NCI-H82 treated with DMSO at 0.1 percent for 48 hours (cell line): ENCODE results near the gene DRD2.
"Not testable (repeated sequence)": the region's sequence is repeated elsewhere in the genome, so short reads cannot be mapped to it uniquely, and the experiment has no call there.

Experiments
- DNase-seq: peaks from one replicate; lab custom pipeline; 2025; ENCODE audit not compliant: unreplicated experiment; lab: John Stamatoyannopoulos, UW

Gene DRD2

GRCh38 chr11:113475160-113475761, at the start of gene DRD2:
TSS of gene DRD2 (minus strand) at chr11:113475398. CDS start at chr11:113424651, 50,747 bp downstream.
- peak; percentile 51 for DNase-seq

DNA sequence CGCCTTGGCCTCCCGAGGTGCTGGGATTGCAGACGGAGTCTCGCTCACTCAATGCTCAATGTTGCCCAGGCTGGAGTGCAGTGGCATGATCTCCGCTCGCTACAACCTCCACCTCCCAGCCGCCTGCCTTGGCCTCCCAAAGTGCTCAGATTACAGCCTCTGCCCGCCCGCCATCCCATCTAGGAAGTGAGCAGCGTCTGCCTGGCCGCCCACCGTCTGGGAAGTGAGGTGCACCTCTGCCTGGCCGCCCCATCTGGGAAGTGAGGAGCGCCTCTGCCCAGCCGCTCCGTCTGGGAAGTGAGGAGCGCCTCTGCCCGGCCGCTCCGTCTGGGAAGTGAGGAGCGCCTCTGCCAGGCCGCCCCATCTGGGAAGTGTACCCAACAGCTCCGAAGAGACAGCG, 48.7 kb upstream of the DRD2 start:
- DNase-seq: not testable (repeated sequence)

- no peak for DNase-seq
Observed at GRCh38 chr11:113521737-113522517, 46.7 kb upstream of the DRD2 start.

DNA sequence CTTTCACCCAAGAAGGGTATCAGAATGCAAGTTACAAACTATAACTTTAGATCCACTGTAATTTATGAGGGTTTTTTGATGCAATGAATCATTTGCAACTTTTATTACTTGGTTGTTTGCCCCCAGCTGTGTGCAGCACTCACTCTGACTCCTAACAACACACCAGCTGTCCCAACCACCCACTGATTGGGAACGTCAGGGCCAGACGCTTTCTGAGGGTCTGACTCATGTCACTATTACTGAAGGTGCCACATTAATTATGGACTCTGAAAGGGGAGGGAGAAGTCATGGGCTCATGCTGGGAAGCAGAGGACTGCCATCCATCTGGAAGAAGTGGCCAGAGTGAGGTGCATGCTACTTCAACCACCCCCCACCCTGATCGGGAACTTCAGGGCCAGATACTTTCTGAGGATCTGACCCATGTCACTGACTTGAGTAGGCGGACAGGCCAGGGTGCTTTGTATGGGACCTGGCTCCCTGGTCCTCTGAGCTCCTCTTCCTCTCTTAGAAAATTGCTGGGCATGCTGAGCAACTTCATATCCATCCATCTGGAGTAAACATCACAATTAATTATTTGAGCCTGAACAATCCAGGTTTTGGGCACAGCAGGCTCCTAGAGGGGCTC, 44.9 kb upstream of the DRD2 start:
- no peak for DNase-seq

- DNase-seq: no peak
Observed at GRCh38 chr11:113518716-113519495, 43.7 kb upstream of the DRD2 start.

DNA sequence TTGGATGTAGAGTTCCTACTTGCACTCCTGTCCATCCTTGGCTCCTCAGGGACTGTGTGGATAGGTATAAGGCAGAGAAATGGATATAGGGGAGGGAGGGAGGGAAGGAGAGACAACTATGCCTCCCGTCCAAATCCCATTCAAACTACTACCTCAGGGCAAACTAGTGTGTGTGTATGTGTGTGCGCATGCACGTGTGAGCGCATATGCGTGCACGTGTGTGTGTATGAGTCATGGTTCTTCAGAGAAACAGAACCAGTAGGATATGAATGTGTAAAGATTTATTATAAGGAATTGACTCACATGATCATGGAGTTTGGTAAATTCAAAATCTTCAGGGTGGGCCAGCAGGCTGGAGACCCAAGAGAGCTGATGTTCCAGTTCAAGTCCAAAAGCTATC, 42.2 kb upstream of the DRD2 start:
- no peak for DNase-seq

DNA sequence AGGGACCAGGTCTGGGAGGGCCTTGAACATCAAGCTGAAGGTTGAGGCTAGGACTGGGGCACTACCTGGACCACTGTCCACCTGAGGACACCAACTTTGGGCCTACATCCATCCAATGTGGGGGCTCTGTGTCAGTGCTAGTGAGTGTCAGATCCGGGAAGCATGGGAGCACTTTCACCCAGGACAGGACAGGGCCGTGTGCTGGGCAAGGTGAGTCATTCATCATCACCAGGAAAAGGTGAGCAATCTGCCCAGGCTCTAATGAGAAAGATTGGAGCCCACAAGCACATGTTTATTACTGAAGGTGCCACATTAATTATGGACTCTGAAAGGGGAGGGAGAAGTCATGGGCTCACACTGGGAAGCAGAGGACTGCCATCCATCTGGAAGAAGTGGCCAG, 39.7 kb upstream of the DRD2 start:
- DNase-seq: no peak

DNA sequence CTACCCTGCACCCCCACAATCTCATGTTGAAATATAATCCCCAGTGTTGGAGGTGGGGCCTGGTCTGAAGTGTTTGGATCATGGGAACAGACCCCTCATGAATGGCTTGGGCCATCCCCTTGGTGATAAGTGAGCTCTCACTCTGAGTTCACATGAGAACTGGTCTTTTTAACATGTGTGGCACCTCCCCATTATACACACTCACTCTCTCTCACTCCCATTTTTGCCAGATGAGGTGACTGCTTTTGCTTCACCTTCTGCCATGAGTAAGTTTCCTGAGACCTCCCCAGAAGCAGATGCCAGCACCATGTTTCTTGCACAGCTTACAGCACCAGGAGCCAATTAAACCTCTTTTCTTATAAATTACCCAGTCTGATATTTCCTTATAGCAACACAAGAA, 32.1 kb upstream of the DRD2 start:
- no peak for DNase-seq

DNA sequence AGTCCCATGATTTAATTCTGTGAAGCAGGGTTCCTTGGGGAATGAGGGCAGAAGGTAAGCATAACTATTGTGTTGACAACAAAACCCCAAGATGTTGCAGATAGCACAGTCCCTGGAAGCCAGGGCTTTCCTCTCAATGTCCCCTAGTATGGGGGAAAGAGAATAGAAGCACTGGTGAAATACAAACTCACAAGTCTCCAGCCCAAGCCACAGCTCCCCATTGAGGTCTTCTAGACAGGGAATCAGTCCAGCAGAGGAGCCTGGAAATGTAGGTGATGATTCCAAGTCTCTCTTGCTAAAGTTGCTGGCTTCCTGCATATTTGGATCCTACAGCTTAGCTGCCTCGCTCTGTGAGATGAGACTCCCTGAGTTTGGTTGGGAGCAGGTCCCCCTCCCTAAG, 31.7 kb upstream of the DRD2 start:
- DNase-seq: no peak

DNA sequence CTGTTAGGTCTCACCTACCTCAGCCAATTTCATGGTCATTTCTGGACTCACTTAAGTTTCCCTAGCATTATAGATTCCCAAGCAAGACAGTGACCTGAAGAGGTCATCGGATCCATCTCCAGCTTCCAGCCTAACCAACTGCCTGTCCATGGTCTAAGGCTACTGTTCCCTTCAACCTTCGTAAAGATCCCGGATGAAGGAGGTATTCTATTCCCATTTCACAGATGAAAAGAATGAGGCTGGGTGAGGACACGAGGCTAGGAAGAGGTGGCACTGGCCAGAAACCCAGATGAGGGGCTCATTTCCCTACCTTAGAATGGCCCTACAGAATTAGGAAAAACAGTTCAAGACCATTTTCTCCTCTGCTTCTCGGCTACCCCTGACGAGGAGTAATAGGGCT, 31.3 kb upstream of the DRD2 start:
- DNase-seq: no peak

DNA sequence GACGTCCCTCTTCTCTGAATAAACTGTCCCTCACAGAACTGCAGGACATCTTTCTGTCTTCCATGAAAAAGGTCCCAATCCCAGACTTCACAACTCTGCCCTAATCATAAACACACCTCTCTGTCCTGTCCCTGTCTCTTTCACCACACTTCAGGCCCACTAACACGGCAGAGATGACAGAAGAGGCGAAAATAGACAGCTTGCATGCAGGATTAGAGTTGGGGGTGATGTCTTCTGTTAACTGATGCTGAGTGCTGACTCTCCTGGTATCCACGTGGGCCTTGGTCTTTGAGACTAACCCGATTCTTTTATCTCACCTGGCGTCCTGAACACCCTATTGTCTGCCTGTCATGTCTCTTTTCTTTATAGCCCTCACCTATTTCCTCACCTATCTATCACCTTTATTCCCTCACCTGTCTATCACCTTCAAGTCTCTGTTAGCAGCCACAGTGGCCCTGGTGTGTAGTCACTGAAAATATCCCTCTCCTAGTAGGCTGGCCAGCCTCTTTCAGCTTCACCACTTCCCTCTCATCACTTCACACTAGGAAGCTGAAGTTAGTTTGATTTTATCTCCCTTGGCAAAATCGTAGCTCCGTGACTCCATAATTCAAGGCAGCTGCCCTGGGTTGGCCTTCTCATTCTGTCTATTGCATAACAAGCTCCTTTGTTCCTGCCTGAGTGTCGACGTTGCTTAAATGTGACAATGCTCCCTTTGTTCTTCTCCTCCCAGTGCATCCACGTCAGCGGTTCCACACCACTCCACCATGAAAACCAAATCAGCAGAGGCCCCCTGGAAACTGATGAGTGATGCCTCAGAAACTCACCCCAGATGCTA, 30.6 kb upstream of the DRD2 start:
- DNase-seq: no peak

DNA sequence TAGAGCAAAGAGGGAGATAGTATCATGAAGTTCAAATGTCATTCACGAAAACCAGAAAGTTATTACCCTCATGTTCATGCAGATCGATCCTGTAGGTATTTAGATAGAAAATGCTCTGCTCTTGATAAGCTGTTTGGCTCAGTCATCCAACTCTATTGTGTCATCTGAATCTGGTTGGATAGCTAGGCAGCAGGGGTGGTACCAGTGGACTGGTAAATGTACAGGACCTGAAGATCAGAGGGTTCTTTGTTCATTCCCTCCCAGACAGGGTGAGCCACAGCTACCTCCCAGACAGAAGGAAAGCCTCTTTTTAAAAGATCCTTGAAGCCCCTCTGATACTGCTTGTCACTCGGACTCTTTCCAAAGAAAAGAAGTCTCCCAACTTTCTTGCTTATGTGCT, 29.8 kb upstream of the DRD2 start:
- no peak for DNase-seq

DNA sequence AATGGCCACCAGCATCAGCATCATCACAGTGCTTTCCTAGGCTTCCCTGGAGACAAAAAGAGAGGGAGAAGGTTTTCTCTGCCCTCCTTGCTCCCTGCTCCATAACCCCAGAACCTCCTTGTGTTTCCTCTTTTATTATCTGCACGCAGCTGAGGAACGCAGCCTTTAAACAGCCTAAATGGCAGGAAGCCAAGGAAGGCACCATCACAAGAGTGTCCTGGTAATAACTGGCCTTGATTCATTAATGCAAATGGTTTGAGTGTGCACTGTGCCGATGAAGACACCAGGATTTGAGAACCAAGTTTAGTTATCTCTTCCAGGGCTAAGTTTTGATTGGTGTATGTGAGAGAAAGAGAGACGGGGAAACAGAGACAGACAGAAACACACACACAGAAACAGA, 29.4 kb upstream of the DRD2 start:
- no peak for DNase-seq

DNA sequence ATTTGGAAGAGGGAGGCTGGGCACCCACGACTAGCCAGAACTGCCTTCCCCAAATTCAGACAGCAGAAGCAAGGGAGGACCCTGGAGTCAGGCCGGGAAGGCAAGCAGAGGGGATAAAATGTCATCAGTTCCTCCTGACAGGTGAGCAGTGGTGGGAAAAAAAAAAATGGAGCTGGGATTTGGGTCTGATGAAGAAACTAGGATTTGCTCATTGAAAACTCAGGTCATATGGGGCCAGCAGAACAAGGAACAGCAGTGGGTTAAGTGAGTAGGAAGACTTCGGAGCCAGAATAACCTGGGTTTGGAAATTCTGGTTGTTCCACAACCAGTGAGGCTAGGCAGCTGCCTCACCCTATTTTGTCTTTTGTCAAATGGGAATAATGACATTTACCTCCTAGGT, 28.9 kb upstream of the DRD2 start:
- no peak for DNase-seq

GRCh38 chr11:113497066-113497910, 22.1 kb upstream of the DRD2 start:
- DNase-seq: peak; percentile 64

GRCh38 chr11:113496026-113496651, 20.9 kb upstream of the DRD2 start:
- DNase-seq: no peak

DNA sequence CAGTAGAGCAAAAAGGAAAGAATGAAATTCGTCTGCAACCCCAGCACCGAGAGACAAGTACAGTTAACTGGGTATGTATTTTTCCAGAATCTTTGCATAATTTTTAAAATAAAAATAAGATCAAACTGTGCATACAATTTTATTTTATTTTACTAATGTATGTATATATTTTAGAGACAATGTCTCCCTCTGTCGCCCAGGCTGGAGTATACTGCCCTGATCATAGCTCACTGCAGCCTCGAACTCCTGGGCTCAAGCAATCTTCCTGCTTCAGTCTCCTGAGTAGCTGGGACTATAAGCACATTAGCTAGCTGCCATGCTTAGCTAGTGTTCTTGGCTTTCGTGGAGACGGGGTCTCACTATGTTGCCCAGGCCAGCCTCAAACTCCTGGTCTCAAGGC, 18.8 kb upstream of the DRD2 start:
- no peak for DNase-seq

GRCh38 chr11:113493206-113493605, 18.0 kb upstream of the DRD2 start:
- no peak for DNase-seq

DNA sequence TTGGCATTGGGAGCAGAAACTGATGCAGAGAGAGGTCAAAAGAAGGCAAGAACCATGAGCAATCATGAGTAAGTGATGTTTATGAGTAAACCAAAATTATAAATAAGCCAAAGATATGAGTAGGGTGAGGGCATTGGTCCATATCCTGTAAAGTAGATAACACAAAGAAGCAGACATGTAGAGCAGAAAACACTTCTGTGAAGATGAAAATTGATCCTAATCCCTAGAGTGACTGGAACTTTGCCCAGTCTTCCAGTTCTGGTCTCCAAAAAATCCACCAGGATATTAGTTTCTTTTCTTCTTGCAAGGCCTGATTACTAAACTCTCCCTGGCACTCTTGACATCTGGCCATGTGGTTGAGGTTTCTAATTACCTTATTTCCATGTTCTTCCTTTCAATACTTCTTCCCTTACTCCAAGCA, 13.7 kb upstream of the DRD2 start:
- DNase-seq: peak; percentile 11
